ENCODE measurements around the gene ECPAS.

ECPAS gene

GRCh38 chr9:111483858-111484571, at the start of gene ECPAS:
ECPAS (minus strand) TSS chr9:111484383; CDS start chr9:111472918, 11,465 bp downstream.
- peaks cover 0 to 8% of the 10 kb centered on the region in 2 donors for H3K4me1 ChIP-seq (ENCODE audit: control insufficient read depth in 1 of 2, insufficient read depth in 2 of 2, low read length in 2 of 2)
- H3K4me3 ChIP-seq (ENCODE audit: low read depth in 1 of 2, low read length in 2 of 2): peak within 1 kb of the TSS; percentile 88 to 97
- H3K9me3 ChIP-seq (ENCODE audit: control insufficient read depth in 1 of 2, low read length in 2 of 2): no peaks in the 10 kb centered on the region
- H3K27me3 ChIP-seq (ENCODE audit: control insufficient read depth in 1 of 2, insufficient read depth in 2 of 2, low read length in 2 of 2): no peaks in the 10 kb centered on the region
- H3K9ac ChIP-seq (ENCODE audit: low read depth in 1 of 2, low read length in 2 of 2): peak within 1 kb of the TSS; percentile 53 to 73
- peak within 1 kb of the TSS; percentile 94 for H3K27ac ChIP-seq (ENCODE audit: low read depth, low read length)
- H3K36me3 ChIP-seq (ENCODE audit: control insufficient read depth in 1 of 2, insufficient read depth in 2 of 2, low read length in 2 of 2): no peaks in the 10 kb centered on the region

GRCh38 chr9:111533099-111533790, 49.1 kb upstream of the ECPAS start:
- Histone ChIP-seq H3K27me3 (ENCODE audit: control insufficient read depth in 1 of 2, insufficient read depth in 2 of 2, low read length in 2 of 2) (no peaks in the 10 kb centered on the region), H3K4me3 (ENCODE audit: low read depth in 1 of 2, low read length in 2 of 2) (no peak overlapping the region), H3K9me3 (ENCODE audit: control insufficient read depth in 1 of 2, low read length in 2 of 2) (peaks cover 15 to 17% of the 10 kb centered on the region in 2 donors), H3K27ac (ENCODE audit: low read depth, low read length) (no peak overlapping the region), H3K9ac (ENCODE audit: low read depth in 1 of 2, low read length in 2 of 2) (no peak overlapping the region), H3K4me1 (ENCODE audit: control insufficient read depth in 1 of 2, insufficient read depth in 2 of 2, low read length in 2 of 2) (no peaks in the 10 kb centered on the region), H3K36me3 (ENCODE audit: control insufficient read depth in 1 of 2, insufficient read depth in 2 of 2, low read length in 2 of 2) (no peaks in the 10 kb centered on the region)

GRCh38 chr9:111531716-111532115, 47.5 kb upstream of the ECPAS start:
- no peak overlapping the region for H3K4me3 ChIP-seq (ENCODE audit: low read depth in 1 of 2, low read length in 2 of 2)
- H3K4me1 ChIP-seq (ENCODE audit: control insufficient read depth in 1 of 2, insufficient read depth in 2 of 2, low read length in 2 of 2): no peaks in the 10 kb centered on the region
- H3K9ac ChIP-seq (ENCODE audit: low read depth in 1 of 2, low read length in 2 of 2): no peak overlapping the region
- H3K9me3 ChIP-seq (ENCODE audit: control insufficient read depth in 1 of 2, low read length in 2 of 2): peaks cover 5 to 6% of the 10 kb centered on the region in 2 donors
- no peaks in the 10 kb centered on the region for H3K27me3 ChIP-seq (ENCODE audit: control insufficient read depth in 1 of 2, insufficient read depth in 2 of 2, low read length in 2 of 2)
- no peak overlapping the region for H3K27ac ChIP-seq (ENCODE audit: low read depth, low read length)
- H3K36me3 ChIP-seq (ENCODE audit: control insufficient read depth in 1 of 2, insufficient read depth in 2 of 2, low read length in 2 of 2): no peaks in the 10 kb centered on the region

GRCh38 chr9:111529787-111530186, 45.6 kb upstream of the ECPAS start:
- Histone ChIP-seq H3K36me3 (ENCODE audit: control insufficient read depth in 1 of 2, insufficient read depth in 2 of 2, low read length in 2 of 2) (no peaks in the 10 kb centered on the region), H3K4me3 (ENCODE audit: low read depth in 1 of 2, low read length in 2 of 2) (no peak overlapping the region), H3K27me3 (ENCODE audit: control insufficient read depth in 1 of 2, insufficient read depth in 2 of 2, low read length in 2 of 2) (peaks cover 7 to 11% of the 10 kb centered on the region in 2 donors), H3K4me1 (ENCODE audit: control insufficient read depth in 1 of 2, insufficient read depth in 2 of 2, low read length in 2 of 2) (peaks cover 11 to 12% of the 10 kb centered on the region in 2 donors), H3K27ac (ENCODE audit: low read depth, low read length) (no peak overlapping the region), H3K9ac (ENCODE audit: low read depth in 1 of 2, low read length in 2 of 2) (no peak overlapping the region), H3K9me3 (ENCODE audit: control insufficient read depth in 1 of 2, low read length in 2 of 2) (no peaks in the 10 kb centered on the region)

- no peak overlapping the region for H3K9ac ChIP-seq (ENCODE audit: low read depth in 1 of 2, low read length in 2 of 2)
- no peak overlapping the region for H3K4me3 ChIP-seq (ENCODE audit: low read depth in 1 of 2, low read length in 2 of 2)
- H3K4me1 ChIP-seq (ENCODE audit: control insufficient read depth in 1 of 2, insufficient read depth in 2 of 2, low read length in 2 of 2): peaks cover 11 to 12% of the 10 kb centered on the region in 2 donors
- no peaks in the 10 kb centered on the region for H3K9me3 ChIP-seq (ENCODE audit: control insufficient read depth in 1 of 2, low read length in 2 of 2)
- no peak overlapping the region for H3K27ac ChIP-seq (ENCODE audit: low read depth, low read length)
- H3K36me3 ChIP-seq (ENCODE audit: control insufficient read depth in 1 of 2, insufficient read depth in 2 of 2, low read length in 2 of 2): no peaks in the 10 kb centered on the region
- peaks cover 7 to 11% of the 10 kb centered on the region in 2 donors for H3K27me3 ChIP-seq (ENCODE audit: control insufficient read depth in 1 of 2, insufficient read depth in 2 of 2, low read length in 2 of 2)
Observed at GRCh38 chr9:111527347-111527746, 43.2 kb upstream of the ECPAS start.

GRCh38 chr9:111525056-111525977, 41.1 kb upstream of the ECPAS start, which contains the start of gene ZNF483:
ZNF483 (plus strand) TSS chr9:111525179; CDS start chr9:111527396, 2,217 bp downstream.
- Histone ChIP-seq H3K9me3 (ENCODE audit: control insufficient read depth in 1 of 2, low read length in 2 of 2) (no peaks in the 10 kb centered on the region), H3K9ac (ENCODE audit: low read depth in 1 of 2, low read length in 2 of 2) (peak within 1 kb of the TSS; percentile 40 to 78), H3K4me3 (ENCODE audit: low read depth in 1 of 2, low read length in 2 of 2) (peak within 1 kb of the TSS; percentile 69 to 90), H3K36me3 (ENCODE audit: control insufficient read depth in 1 of 2, insufficient read depth in 2 of 2, low read length in 2 of 2) (no peaks in the 10 kb centered on the region), H3K27ac (ENCODE audit: low read depth, low read length) (no peak within 1 kb of the TSS), H3K27me3 (ENCODE audit: control insufficient read depth in 1 of 2, insufficient read depth in 2 of 2, low read length in 2 of 2) (peaks cover 7 to 11% of the 10 kb centered on the region in 2 donors), H3K4me1 (ENCODE audit: control insufficient read depth in 1 of 2, insufficient read depth in 2 of 2, low read length in 2 of 2) (peaks cover 11 to 12% of the 10 kb centered on the region in 2 donors)

- H3K4me3 ChIP-seq (ENCODE audit: low read depth in 1 of 2, low read length in 2 of 2): peak overlapping the region; percentile 69 to 90
- H3K9me3 ChIP-seq (ENCODE audit: control insufficient read depth in 1 of 2, low read length in 2 of 2): no peaks in the 10 kb centered on the region
- no peak overlapping the region for H3K27ac ChIP-seq (ENCODE audit: low read depth, low read length)
- H3K36me3 ChIP-seq (ENCODE audit: control insufficient read depth in 1 of 2, insufficient read depth in 2 of 2, low read length in 2 of 2): no peaks in the 10 kb centered on the region
- peaks cover 11 to 12% of the 10 kb centered on the region in 2 donors for H3K4me1 ChIP-seq (ENCODE audit: control insufficient read depth in 1 of 2, insufficient read depth in 2 of 2, low read length in 2 of 2)
- no peak overlapping the region for H3K9ac ChIP-seq (ENCODE audit: low read depth in 1 of 2, low read length in 2 of 2)
- H3K27me3 ChIP-seq (ENCODE audit: control insufficient read depth in 1 of 2, insufficient read depth in 2 of 2, low read length in 2 of 2): peaks cover 7 to 11% of the 10 kb centered on the region in 2 donors
Observed at GRCh38 chr9:111524731-111525055, 40.5 kb upstream of the ECPAS start.

- no peaks in the 10 kb centered on the region for H3K27me3 ChIP-seq (ENCODE audit: control insufficient read depth in 1 of 2, insufficient read depth in 2 of 2, low read length in 2 of 2)
- no peak overlapping the region for H3K9ac ChIP-seq (ENCODE audit: low read depth in 1 of 2, low read length in 2 of 2)
- no peak overlapping the region for H3K27ac ChIP-seq (ENCODE audit: low read depth, low read length)
- H3K4me1 ChIP-seq (ENCODE audit: control insufficient read depth in 1 of 2, insufficient read depth in 2 of 2, low read length in 2 of 2): no peaks in the 10 kb centered on the region
- no peaks in the 10 kb centered on the region for H3K36me3 ChIP-seq (ENCODE audit: control insufficient read depth in 1 of 2, insufficient read depth in 2 of 2, low read length in 2 of 2)
- no peak overlapping the region for H3K4me3 ChIP-seq (ENCODE audit: low read depth in 1 of 2, low read length in 2 of 2)
- no peaks in the 10 kb centered on the region for H3K9me3 ChIP-seq (ENCODE audit: control insufficient read depth in 1 of 2, low read length in 2 of 2)
Observed at GRCh38 chr9:111516061-111516465, 31.9 kb upstream of the ECPAS start.

GRCh38 chr9:111514967-111515366, 30.8 kb upstream of the ECPAS start:
- H3K9me3 ChIP-seq (ENCODE audit: control insufficient read depth in 1 of 2, low read length in 2 of 2): no peaks in the 10 kb centered on the region
- no peaks in the 10 kb centered on the region for H3K27me3 ChIP-seq (ENCODE audit: control insufficient read depth in 1 of 2, insufficient read depth in 2 of 2, low read length in 2 of 2)
- H3K27ac ChIP-seq (ENCODE audit: low read depth, low read length): no peak overlapping the region
- no peak overlapping the region for H3K4me3 ChIP-seq (ENCODE audit: low read depth in 1 of 2, low read length in 2 of 2)
- H3K36me3 ChIP-seq (ENCODE audit: control insufficient read depth in 1 of 2, insufficient read depth in 2 of 2, low read length in 2 of 2): no peaks in the 10 kb centered on the region
- no peak overlapping the region for H3K9ac ChIP-seq (ENCODE audit: low read depth in 1 of 2, low read length in 2 of 2)
- H3K4me1 ChIP-seq (ENCODE audit: control insufficient read depth in 1 of 2, insufficient read depth in 2 of 2, low read length in 2 of 2): no peaks in the 10 kb centered on the region

Data from duodenal mucosa (tissue), 2 donors.